ENCODE results near the gene OPHN1. TPM values are rescaled to one million over a fixed set of nuclear protein-coding genes. Genes with fewer than 3 reads are reported as not detected.

The OPHN1 gene
- total RNA-seq, 1 experiment from 2014 or later: 4.0 TPM

DNA sequence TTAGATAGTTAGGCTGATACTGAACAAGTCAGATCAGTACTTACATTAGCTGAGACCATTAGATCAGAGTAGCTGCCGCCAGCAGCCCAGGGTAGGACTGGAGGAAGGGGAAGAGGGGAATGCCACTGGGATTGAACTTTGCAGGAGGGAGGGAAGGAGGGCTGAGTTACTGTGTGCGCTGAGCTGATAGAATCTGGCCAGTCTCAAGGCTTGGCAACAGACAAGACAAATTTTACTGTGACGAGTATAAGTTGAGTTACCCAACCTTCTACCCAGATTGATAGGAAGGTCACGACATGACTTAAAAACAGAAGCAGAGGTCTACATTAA is 372.1 kb downstream of the OPHN1 start:
- BruUV-seq (replicated peaks): no TSS peak
- CTCF ChIA-PET: no interaction called here
- POLR2A ChIA-PET: no interaction called here

DNA sequence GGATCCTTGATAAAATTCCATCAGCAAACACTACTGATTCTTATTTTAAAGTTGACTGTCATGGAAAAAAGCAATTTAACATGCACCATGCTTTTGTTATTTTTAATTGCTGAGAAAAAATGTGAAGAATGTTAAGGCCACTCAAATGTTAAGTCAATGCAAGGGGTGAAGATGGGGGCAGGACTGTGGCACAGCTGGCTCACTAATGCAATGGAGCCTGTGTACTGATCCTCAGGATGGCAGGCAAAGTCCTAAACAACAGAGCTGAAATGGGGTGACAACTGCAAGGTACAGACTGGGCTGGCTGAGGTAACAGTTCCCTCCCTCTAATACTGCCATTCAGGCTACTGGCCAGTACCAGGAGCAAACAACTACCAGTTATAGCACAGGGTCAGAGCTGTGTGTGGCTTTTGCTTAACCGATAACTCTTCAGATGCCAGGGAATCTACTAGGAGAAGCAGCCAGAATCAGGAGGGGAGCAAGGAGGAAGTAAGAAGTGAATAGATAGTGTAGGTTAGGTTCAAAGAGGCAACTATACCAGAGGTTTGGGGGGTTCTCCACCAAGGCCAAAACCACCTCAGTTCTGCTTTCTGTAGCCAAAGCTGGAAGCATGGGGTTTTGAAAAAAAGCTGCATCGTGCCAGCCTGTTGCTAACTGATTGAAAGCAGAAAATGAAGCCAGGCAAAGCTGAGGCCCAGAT is 372.6 kb downstream of the OPHN1 start:
- Mint-ChIP-seq H3K4me1 (ENCODE audit: insufficient read depth, unreplicated experiment) (no peaks in the 10 kb centered on the region), H3K9me3 (ENCODE audit: unreplicated experiment) (no peaks in the 10 kb centered on the region), H3K36me3 (ENCODE audit: insufficient read depth, unreplicated experiment) (no peaks in the 10 kb centered on the region), H3K27ac (ENCODE audit: low read depth, unreplicated experiment) (no peak overlapping the region), H3K4me3 (ENCODE audit: unreplicated experiment) (no peak overlapping the region), H3K27me3 (ENCODE audit: insufficient read depth, unreplicated experiment) (no peaks in the 10 kb centered on the region)
- CTCF ChIA-PET: no interaction called here
- no TSS peak for BruUV-seq (replicated peaks)
- DNase-seq (ENCODE audit: unreplicated experiment): no peak
- POLR2A ChIA-PET: no interaction called here
- intact Hi-C loops (cut with micrococcal nuclease): no loop called here
- TF ChIP-seq, protein P1, sequence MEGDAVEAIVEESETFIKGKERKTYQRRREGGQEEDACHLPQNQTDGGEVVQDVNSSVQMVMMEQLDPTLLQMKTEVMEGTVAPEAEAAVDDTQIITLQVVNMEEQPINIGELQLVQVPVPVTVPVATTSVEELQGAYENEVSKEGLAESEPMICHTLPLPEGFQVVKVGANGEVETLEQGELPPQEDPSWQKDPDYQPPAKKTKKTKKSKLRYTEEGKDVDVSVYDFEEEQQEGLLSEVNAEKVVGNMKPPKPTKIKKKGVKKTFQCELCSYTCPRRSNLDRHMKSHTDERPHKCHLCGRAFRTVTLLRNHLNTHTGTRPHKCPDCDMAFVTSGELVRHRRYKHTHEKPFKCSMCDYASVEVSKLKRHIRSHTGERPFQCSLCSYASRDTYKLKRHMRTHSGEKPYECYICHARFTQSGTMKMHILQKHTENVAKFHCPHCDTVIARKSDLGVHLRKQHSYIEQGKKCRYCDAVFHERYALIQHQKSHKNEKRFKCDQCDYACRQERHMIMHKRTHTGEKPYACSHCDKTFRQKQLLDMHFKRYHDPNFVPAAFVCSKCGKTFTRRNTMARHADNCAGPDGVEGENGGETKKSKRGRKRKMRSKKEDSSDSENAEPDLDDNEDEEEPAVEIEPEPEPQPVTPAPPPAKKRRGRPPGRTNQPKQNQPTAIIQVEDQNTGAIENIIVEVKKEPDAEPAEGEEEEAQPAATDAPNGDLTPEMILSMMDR (IDR thresholded peaks at IDR 0.05; ENCODE audit: unreplicated experiment): no peak

More for the DNA sequence above, 372.1 kb downstream of the OPHN1 start:
- Mint-ChIP-seq H3K27ac (ENCODE audit: low read depth, unreplicated experiment) (no peak overlapping the region), H3K36me3 (ENCODE audit: insufficient read depth, unreplicated experiment) (no peaks in the 10 kb centered on the region), H3K27me3 (ENCODE audit: insufficient read depth, unreplicated experiment) (no peaks in the 10 kb centered on the region), H3K4me1 (ENCODE audit: insufficient read depth, unreplicated experiment) (no peaks in the 10 kb centered on the region), H3K4me3 (ENCODE audit: unreplicated experiment) (no peak overlapping the region), H3K9me3 (ENCODE audit: unreplicated experiment) (no peaks in the 10 kb centered on the region)
- intact Hi-C loops (cut with micrococcal nuclease): no loop called here
- TF ChIP-seq, protein P1 (IDR thresholded peaks at IDR 0.05; ENCODE audit: unreplicated experiment): no peak
- no peak for DNase-seq (ENCODE audit: unreplicated experiment)

DNA sequence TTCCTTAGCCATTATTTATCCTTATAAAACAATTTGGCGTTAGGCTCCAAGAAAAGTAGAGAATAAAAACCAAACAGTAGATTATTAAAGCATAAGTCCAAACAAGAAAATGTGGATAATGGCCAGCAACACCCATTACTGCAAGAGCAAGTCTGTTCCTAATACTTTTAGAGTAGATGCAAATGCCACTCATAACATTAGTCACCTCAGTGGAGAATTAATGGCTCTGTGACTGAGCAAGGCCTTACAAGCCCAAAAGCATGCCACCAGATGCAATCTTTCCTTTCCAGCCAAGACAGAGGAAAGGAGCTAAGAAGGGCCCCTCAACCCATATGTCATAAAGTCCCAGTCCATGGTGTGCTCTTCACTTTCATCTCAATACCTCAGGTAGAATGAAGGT is 373.8 kb downstream of the OPHN1 start:
- H3K4me3 Mint-ChIP-seq (ENCODE audit: unreplicated experiment): no peak overlapping the region
- H3K27ac Mint-ChIP-seq (ENCODE audit: low read depth, unreplicated experiment): no peak overlapping the region
- TF ChIP-seq, protein P1 (IDR thresholded peaks at IDR 0.05; ENCODE audit: unreplicated experiment): no peak
- no peaks in the 10 kb centered on the region for H3K36me3 Mint-ChIP-seq (ENCODE audit: insufficient read depth, unreplicated experiment)
- BruUV-seq (replicated peaks): no TSS peak
- intact Hi-C loops (cut with micrococcal nuclease): no loop called here
- H3K4me1 Mint-ChIP-seq (ENCODE audit: insufficient read depth, unreplicated experiment): no peaks in the 10 kb centered on the region
- ChIA-PET CTCF (interaction anchor here (0.6 kb wide), 1 partner anchor 143 kb away, joined by 3 read pairs; no protein-coding TSS in a partner anchor), POLR2A (no interaction called here)
- no peak for DNase-seq (ENCODE audit: unreplicated experiment)
- no peaks in the 10 kb centered on the region for H3K9me3 Mint-ChIP-seq (ENCODE audit: unreplicated experiment)
- no peaks in the 10 kb centered on the region for H3K27me3 Mint-ChIP-seq (ENCODE audit: insufficient read depth, unreplicated experiment)

GRCh38 chrX:68049466-68049865 is 383.8 kb downstream of the OPHN1 start:
- TF ChIP-seq, protein P1 (IDR thresholded peaks at IDR 0.05; ENCODE audit: unreplicated experiment): no peak
- POLR2A ChIA-PET: interaction anchor here (0.7 kb wide), 1 partner anchor 69 kb away, joined by 3 read pairs; no protein-coding TSS in a partner anchor
- Mint-ChIP-seq H3K27ac (ENCODE audit: low read depth, unreplicated experiment) (no peak overlapping the region), H3K9me3 (ENCODE audit: unreplicated experiment) (peaks cover 19% of the 10 kb centered on the region), H3K4me1 (ENCODE audit: insufficient read depth, unreplicated experiment) (no peaks in the 10 kb centered on the region), H3K4me3 (ENCODE audit: unreplicated experiment) (no peak overlapping the region), H3K27me3 (ENCODE audit: insufficient read depth, unreplicated experiment) (no peaks in the 10 kb centered on the region), H3K36me3 (ENCODE audit: insufficient read depth, unreplicated experiment) (peaks cover 17% of the 10 kb centered on the region)
- BruUV-seq (replicated peaks): no TSS peak
- CTCF ChIA-PET: no interaction called here
- intact Hi-C loops (cut with micrococcal nuclease): no loop called here
- DNase-seq (ENCODE audit: unreplicated experiment): no peak
